Measurements from ENCODE around the gene TSTD1. TPM values are rescaled to one million over a fixed set of nuclear protein-coding genes. Genes with fewer than 3 reads are reported as not detected.
"Not testable (repeated sequence)": the region's sequence is repeated elsewhere in the genome, so short reads cannot be mapped to it uniquely, and the experiment has no call there.

The TSTD1 gene
- total RNA-seq, 2 donors from 2014 or later = 45.5 to 45.7 TPM

DNA sequence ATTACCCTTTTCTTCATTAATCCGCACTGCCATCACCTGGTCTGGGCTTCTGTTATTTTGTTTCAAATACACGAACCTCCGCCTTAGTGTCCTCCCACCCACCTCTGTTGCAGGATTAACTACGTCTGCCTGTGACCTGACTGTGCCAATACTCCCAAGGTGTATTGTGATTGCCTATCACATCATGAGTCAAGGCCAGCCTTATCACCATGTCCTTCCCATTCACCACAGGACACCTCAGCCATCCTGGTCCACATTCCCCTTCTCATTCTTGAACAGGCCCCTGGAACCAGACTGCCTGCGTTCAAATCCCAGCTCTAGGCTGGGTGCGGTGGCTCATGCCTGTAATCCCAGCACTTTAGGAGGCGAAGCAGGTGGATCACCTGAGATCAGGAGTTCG is 32.2 kb downstream of the TSTD1 start:
- H3K36me3 Mint-ChIP-seq (ENCODE audit: low read depth) = no peaks in the 10 kb centered on the region
- peak overlapping the region; percentile 14 for H3K27ac Mint-ChIP-seq
- H3K9me3 ChIP-seq (ENCODE audit: control insufficient read depth, low read length, poor library complexity, severe bottlenecking) = no peaks in the 10 kb centered on the region
- no peak for ATAC-seq
- H3K4me3 Mint-ChIP-seq = no peak overlapping the region
- H3K4me1 Mint-ChIP-seq = peaks cover 14% of the 10 kb centered on the region
- DNase-seq = no peak
- H3K27me3 Mint-ChIP-seq = no peaks in the 10 kb centered on the region

GRCh38 chr1:161001525-161001924 is 37.2 kb downstream of the TSTD1 start:
- Mint-ChIP-seq H3K27me3 (no peaks in the 10 kb centered on the region), H3K4me3 (no peak overlapping the region), H3K4me1 (peaks cover 13% of the 10 kb centered on the region), H3K36me3 (ENCODE audit: low read depth) (no peaks in the 10 kb centered on the region), H3K27ac (no peak overlapping the region)
- no peaks in the 10 kb centered on the region for H3K9me3 ChIP-seq (ENCODE audit: control insufficient read depth, low read length, poor library complexity, severe bottlenecking)
- ATAC-seq = no peak
- no peak for DNase-seq

- Mint-ChIP-seq H3K36me3 (ENCODE audit: low read depth) (no peaks in the 10 kb centered on the region), H3K27me3 (no peaks in the 10 kb centered on the region), H3K4me1 (peaks cover 8% of the 10 kb centered on the region), H3K27ac (no peak overlapping the region), H3K4me3 (no peak overlapping the region)
- ATAC-seq (no peak), DNase-seq (no peak)
- H3K9me3 ChIP-seq (ENCODE audit: control insufficient read depth, low read length, poor library complexity, severe bottlenecking) = no peaks in the 10 kb centered on the region
Measured at GRCh38 chr1:161000736-161001480, 37.9 kb downstream of the TSTD1 start.

- no peaks in the 10 kb centered on the region for H3K27me3 Mint-ChIP-seq
- no peak for DNase-seq
- H3K4me3 Mint-ChIP-seq = no peak overlapping the region
- H3K36me3 Mint-ChIP-seq (ENCODE audit: low read depth) = no peaks in the 10 kb centered on the region
- peaks cover 8% of the 10 kb centered on the region for H3K4me1 Mint-ChIP-seq
- no peak overlapping the region for H3K27ac Mint-ChIP-seq
- H3K9me3 ChIP-seq (ENCODE audit: control insufficient read depth, low read length, poor library complexity, severe bottlenecking) = no peaks in the 10 kb centered on the region
- ATAC-seq = no peak
Measured at GRCh38 chr1:160999376-160999775, 39.4 kb downstream of the TSTD1 start.

GRCh38 chr1:160997323-160998038 is 41.3 kb downstream of the TSTD1 start:
- Mint-ChIP-seq H3K27ac (peak overlapping the region; percentile 60), H3K27me3 (no peaks in the 10 kb centered on the region)
- peak; percentile 74 for ATAC-seq

DNA sequence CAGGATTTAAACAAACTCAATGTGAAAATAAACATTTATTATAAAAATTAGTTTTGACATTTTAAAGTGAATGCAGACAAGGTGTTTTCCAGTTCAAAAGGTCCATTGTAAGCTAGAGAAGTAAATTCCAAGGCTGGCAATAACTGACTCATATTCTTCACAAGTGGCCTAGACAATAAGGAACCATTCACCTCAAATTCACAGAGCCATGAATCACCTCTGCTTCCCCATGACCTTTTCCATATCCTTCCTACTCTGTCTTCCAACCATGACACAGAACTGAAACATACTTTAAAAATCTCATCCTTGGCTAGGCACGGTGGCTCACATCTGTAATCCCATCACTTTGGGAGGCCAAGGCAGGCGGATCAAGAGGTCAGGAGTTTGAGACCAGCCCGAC is 42.6 kb downstream of the TSTD1 start:
- Mint-ChIP-seq H3K4me3 (no peak overlapping the region), H3K27me3 (no peaks in the 10 kb centered on the region), H3K4me1 (peaks cover 5% of the 10 kb centered on the region), H3K36me3 (ENCODE audit: low read depth) (no peaks in the 10 kb centered on the region), H3K27ac (no peak overlapping the region)
- ATAC-seq (no peak), DNase-seq (no peak)
- no peaks in the 10 kb centered on the region for H3K9me3 ChIP-seq (ENCODE audit: control insufficient read depth, low read length, poor library complexity, severe bottlenecking)

More at GRCh38 chr1:160997323-160998038, 41.3 kb downstream of the TSTD1 start:
- DNase-seq = peak in 2 of 3 donors; percentile 16 to 17
- H3K9me3 ChIP-seq (ENCODE audit: control insufficient read depth, low read length, poor library complexity, severe bottlenecking) = no peaks in the 10 kb centered on the region
- Mint-ChIP-seq H3K4me3 (no peak overlapping the region), H3K4me1 (peaks cover 8% of the 10 kb centered on the region), H3K36me3 (ENCODE audit: low read depth) (no peaks in the 10 kb centered on the region)

DNA sequence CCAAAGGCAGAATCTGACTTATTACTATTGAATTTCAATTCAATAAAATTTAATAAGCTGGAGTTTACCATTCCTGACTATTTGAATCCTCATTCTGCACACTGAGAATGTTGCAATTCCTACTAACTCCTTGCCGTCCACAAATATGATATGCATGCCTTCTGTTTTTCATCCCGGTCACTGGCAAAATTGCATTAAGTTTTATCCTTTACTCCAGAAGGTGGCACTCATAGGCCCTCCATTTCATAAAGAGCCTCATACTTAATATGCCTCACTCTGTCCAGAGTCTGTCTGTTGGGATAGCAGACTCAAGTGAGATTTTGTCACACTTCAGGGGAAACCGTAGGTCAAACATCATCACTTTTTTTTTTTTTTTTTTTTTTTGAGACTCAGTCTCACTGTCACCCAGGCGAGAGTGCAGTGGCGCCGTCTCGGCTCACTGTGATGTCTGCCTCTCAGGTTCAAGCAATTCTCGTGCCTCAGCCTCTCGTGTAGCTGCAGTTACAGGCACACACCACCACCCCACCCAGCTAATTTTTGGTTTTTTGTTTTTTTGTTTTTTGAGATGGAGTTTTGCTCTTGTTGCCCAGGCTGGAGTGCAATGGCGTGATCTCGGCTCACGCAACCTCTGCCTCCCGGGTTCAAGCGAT is 45.1 kb downstream of the TSTD1 start:
- no peaks in the 10 kb centered on the region for H3K27me3 Mint-ChIP-seq
- peaks cover 8% of the 10 kb centered on the region for H3K4me1 Mint-ChIP-seq
- ATAC-seq = no peak
- no peaks in the 10 kb centered on the region for H3K36me3 Mint-ChIP-seq (ENCODE audit: low read depth)
- H3K27ac Mint-ChIP-seq = no peak overlapping the region
- H3K9me3 ChIP-seq (ENCODE audit: control insufficient read depth, low read length, poor library complexity, severe bottlenecking) = no peaks in the 10 kb centered on the region
- no peak overlapping the region for H3K4me3 Mint-ChIP-seq
- no peak for DNase-seq

DNA sequence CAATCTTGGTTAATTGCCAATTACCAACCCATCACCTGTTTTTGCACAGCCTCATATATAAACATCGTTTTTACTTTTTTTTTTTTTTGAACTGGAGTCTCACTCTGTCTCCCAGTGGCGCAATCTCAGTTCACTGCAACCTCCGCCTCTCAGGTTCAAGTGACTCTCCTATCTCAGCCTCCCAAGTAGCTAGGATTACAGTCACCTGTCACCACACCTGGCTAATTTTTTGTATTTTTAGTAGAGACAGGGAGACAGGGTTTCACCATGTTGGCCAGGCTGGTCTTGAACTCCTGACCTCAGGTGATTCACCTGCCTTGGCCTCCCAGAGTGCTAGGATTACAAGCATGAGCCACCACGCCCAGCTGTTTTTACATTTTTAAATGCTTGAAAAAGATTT is 46.7 kb downstream of the TSTD1 start:
- H3K27me3 Mint-ChIP-seq; H3K9me3 ChIP-seq (ENCODE audit: control insufficient read depth, low read length, poor library complexity, severe bottlenecking); DNase-seq; H3K27ac Mint-ChIP-seq; H3K4me3 Mint-ChIP-seq; ATAC-seq; H3K36me3 Mint-ChIP-seq (ENCODE audit: low read depth); H3K4me1 Mint-ChIP-seq: not testable (repeated sequence)

Other genes with a start within 250 kb of the TSTD1 start
- gene LY9, start 242.8 kb downstream of the TSTD1 start, total RNA-seq = 100 to 1,000 TPM in 1 of 2 donors, 10 to 100 TPM in 1; 96.6 to 124 TPM
- gene CD244, start 176.1 kb downstream of the TSTD1 start, total RNA-seq = 1 to 10 TPM in 1 of 2 donors, under 1 TPM in 1; 0.73 to 1.4 TPM
- gene ITLN1, start 153.8 kb downstream of the TSTD1 start, total RNA-seq = not detected
- not detected for gene ITLN2, start 84.2 kb downstream of the TSTD1 start, total RNA-seq
- gene F11R, start 17.8 kb downstream of the TSTD1 start, total RNA-seq = 10 to 100 TPM; 13.5 to 23.6 TPM
- 10 to 100 TPM; 80.6 to 85.4 TPM for gene USF1, start 7.0 kb upstream of the TSTD1 start, total RNA-seq
- 100 to 1,000 TPM; 156 to 189 TPM for gene ARHGAP30, start 30.9 kb upstream of the TSTD1 start, total RNA-seq
- gene NECTIN4, start 50.6 kb upstream of the TSTD1 start, total RNA-seq = not detected
- under 1 TPM in 1 of 2 donors, not detected in 1; 0.57 TPM for gene KLHDC9, start 59.4 kb upstream of the TSTD1 start, total RNA-seq
- gene PFDN2, start 79.1 kb upstream of the TSTD1 start, total RNA-seq = 10 to 100 TPM; 34.5 to 37.1 TPM
- 10 to 100 TPM; 16.0 to 19.3 TPM for gene NIT1, start 79.1 kb upstream of the TSTD1 start, total RNA-seq
- 10 to 100 TPM; 32.9 to 40.0 TPM for gene DEDD, start 93.7 kb upstream of the TSTD1 start, total RNA-seq
- 100 to 1,000 TPM; 152 to 154 TPM for gene UFC1, start 115.0 kb upstream of the TSTD1 start, total RNA-seq
- 10 to 100 TPM; 35.9 to 37.0 TPM for gene USP21, start 120.5 kb upstream of the TSTD1 start, total RNA-seq
- 10 to 100 TPM; 40.4 to 43.7 TPM for gene PPOX, start 127.5 kb upstream of the TSTD1 start, total RNA-seq
- gene B4GALT3, start 138.5 kb upstream of the TSTD1 start, total RNA-seq = 10 to 100 TPM; 43.7 to 49.2 TPM
- under 1 TPM; 0.31 to 0.77 TPM for gene ADAMTS4, start 160.1 kb upstream of the TSTD1 start, total RNA-seq
- gene NDUFS2, start 163.4 kb upstream of the TSTD1 start, total RNA-seq = 10 to 100 TPM; 57.1 to 58.5 TPM
- gene FCER1G, start 176.3 kb upstream of the TSTD1 start, total RNA-seq = 10 to 100 TPM in 1 of 2 donors, 1 to 10 TPM in 1; 8.3 to 12.3 TPM
- gene APOA2, start 184.7 kb upstream of the TSTD1 start, total RNA-seq = not detected
- 1 to 10 TPM; 5.4 to 6.9 TPM for gene TOMM40L, start 187.1 kb upstream of the TSTD1 start, total RNA-seq
- not detected for gene NR1I3, start 199.2 kb upstream of the TSTD1 start, total RNA-seq
- gene PCP4L1, start 219.8 kb upstream of the TSTD1 start, total RNA-seq = not detected